Astrocyte (in vitro differentiated cells and primary cell): ENCODE measurements around the gene GGACT. TPM values are rescaled to one million over a fixed set of nuclear protein-coding genes. Genes with fewer than 3 reads are reported as not detected.

ENCODE experiments used
- DNase-seq: peaks from one replicate; pipeline ENCODE4 v3.0.0-alpha.2; 2010; ENCODE audit warnings: low read depth
- FAIRE-seq: peaks from 2 replicates; lab custom pipeline; 2011; peaks lifted over from hg19 to GRCh38; lab: Jason Lieb, UNC
- H2AFZ ChIP-seq: 2 replicates; pipeline ENCODE4 v1.6.0; 2012; ENCODE audit warnings: low read depth, low read length, inconsistent platforms
- H3K27ac ChIP-seq: 2 replicates; pipeline ENCODE4 v1.5.1; 2011; ENCODE audit warnings: low read depth, low read length, inconsistent platforms
- H3K27me3 ChIP-seq: 2 replicates; pipeline ENCODE4 v1.6.0; 2011; ENCODE audit warnings: low read length, inconsistent platforms; ENCODE audit not compliant: insufficient read depth
- H3K36me3 ChIP-seq: 2 replicates; pipeline ENCODE4 v1.5.1; 2011; ENCODE audit warnings: low read length, inconsistent platforms; ENCODE audit not compliant: insufficient read depth
- H3K4me1 ChIP-seq: 2 replicates; pipeline ENCODE4 v1.5.1; 2011; ENCODE audit warnings: low read length, inconsistent platforms; ENCODE audit not compliant: insufficient read depth
- H3K4me2 ChIP-seq: 2 replicates; pipeline ENCODE4 v1.6.0; 2012; ENCODE audit warnings: low read length, inconsistent platforms
- H3K4me3 ChIP-seq: 2 replicates; pipeline ENCODE4 v1.5.1; 2011; ENCODE audit warnings: low read depth, mild to moderate bottlenecking, low read length, inconsistent platforms; ENCODE audit not compliant: insufficient read depth
- H3K79me2 ChIP-seq: 2 replicates; pipeline ENCODE4 v1.6.0; 2012; ENCODE audit warnings: mild to moderate bottlenecking, low read length, inconsistent platforms; ENCODE audit not compliant: insufficient read depth
- H3K9ac ChIP-seq: 2 replicates; pipeline ENCODE4 v1.6.0; 2012; ENCODE audit warnings: mild to moderate bottlenecking, low read length, inconsistent platforms
- H3K9me3 ChIP-seq: 2 replicates; pipeline ENCODE4 v1.5.1; 2012; ENCODE audit warnings: low read depth, mild to moderate bottlenecking, low read length, inconsistent platforms; ENCODE audit not compliant: insufficient read depth
- H4K20me1 ChIP-seq: 2 replicates; pipeline ENCODE4 v1.6.0; 2012; ENCODE audit warnings: low read length, inconsistent platforms; ENCODE audit not compliant: insufficient read depth
- H3K27ac Mint-ChIP-seq: one replicate; pipeline ENCODE4 v1.8.0; 2021; ENCODE audit warnings: mild to moderate bottlenecking, mixed read lengths; ENCODE audit not compliant: unreplicated experiment
- H3K27me3 Mint-ChIP-seq: one replicate; pipeline ENCODE4 v1.8.0; 2021; ENCODE audit warnings: low read depth, mixed read lengths; ENCODE audit not compliant: unreplicated experiment
- H3K36me3 Mint-ChIP-seq: one replicate; pipeline ENCODE4 v1.8.0; 2021; ENCODE audit warnings: low read depth, mixed read lengths; ENCODE audit not compliant: unreplicated experiment
- H3K4me1 Mint-ChIP-seq: one replicate; pipeline ENCODE4 v1.8.0; 2021; ENCODE audit warnings: low read depth, mixed read lengths; ENCODE audit not compliant: unreplicated experiment
- H3K4me3 Mint-ChIP-seq: one replicate; pipeline ENCODE4 v1.8.0; 2021; ENCODE audit warnings: mild to moderate bottlenecking, moderate library complexity, mixed read lengths; ENCODE audit not compliant: unreplicated experiment
- H3K9me3 Mint-ChIP-seq: one replicate; pipeline ENCODE4 v1.8.0; 2021; ENCODE audit warnings: mild to moderate bottlenecking, mixed read lengths; ENCODE audit not compliant: unreplicated experiment
- EZH2 ChIP-seq: IDR thresholded peaks from 2 replicates; pipeline ENCODE4 v1.6.1; 2012; ENCODE audit warnings: mild to moderate bottlenecking, low read length, inconsistent platforms; ENCODE audit not compliant: insufficient read depth
- total RNA-seq: library from RNA; stranded (reverse); gene quantifications from 2 replicates; pipeline ENCODE4 v1.2.1, GENCODE V29; 2021
- TF ChIP-seq, protein P1 (sequence below): IDR thresholded peaks from 2 replicates; pipeline ENCODE4 v1.5.1; 2011; ENCODE audit warnings: low read depth, mild to moderate bottlenecking, inconsistent platforms, low read length, moderate library complexity; ENCODE audit not compliant: insufficient read depth

GGACT gene
- total RNA-seq, 1 donor from 2014 or later = 7.7 TPM

DNA sequence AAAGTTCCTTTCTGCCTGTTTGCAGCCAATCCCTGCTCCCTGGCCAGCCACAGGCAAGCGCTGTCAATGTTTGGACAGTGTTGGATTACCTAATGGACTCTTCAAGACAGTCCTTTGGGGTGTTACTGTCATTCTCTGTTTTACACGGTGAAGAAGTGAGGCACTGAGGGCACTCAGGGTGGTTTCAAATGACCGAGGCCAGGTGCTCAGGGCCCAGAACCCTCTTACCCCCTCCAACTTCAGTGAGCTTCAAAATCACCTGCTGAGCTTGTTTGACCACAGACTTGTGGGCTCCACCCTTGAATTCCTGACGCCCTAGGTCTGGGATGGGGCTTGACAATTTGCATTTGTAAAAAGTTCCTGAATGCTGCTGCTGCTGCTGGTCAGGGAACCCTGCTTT, 97.9 kb downstream of the GGACT start:
- no peak overlapping the region for H3K9ac ChIP-seq

DNA sequence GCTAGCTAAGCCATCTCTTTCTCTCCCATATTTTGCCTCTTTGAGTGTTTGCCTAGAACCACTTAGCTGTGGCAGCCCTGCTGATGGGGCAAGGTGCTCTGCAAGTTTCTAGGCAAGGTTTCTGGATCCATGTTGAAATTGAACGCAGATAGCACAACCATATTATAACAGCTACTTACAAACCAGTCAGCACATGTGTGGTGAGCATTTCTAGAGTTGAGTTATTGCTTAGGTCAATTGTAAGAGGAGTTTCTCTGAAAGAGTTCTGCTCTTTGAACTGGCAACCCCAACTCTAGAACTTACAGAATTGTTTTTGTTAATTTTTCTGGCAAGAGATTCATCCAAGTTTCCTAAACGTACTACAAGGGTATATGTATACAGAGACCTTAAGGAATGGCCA, 103.3 kb downstream of the GGACT start:
- Mint-ChIP-seq H3K36me3 (no peaks in the 10 kb centered on the region), H3K27me3 (no peaks in the 10 kb centered on the region), H3K9me3 (no peaks in the 10 kb centered on the region), H3K4me3 (no peak overlapping the region), H3K4me1 (no peaks in the 10 kb centered on the region), H3K27ac (no peak overlapping the region)
- Histone ChIP-seq H3K36me3 (no peaks in the 10 kb centered on the region), H2AFZ (no peak overlapping the region), H3K4me3 (no peak overlapping the region), H3K4me1 (no peaks in the 10 kb centered on the region), H3K9me3 (no peaks in the 10 kb centered on the region), H3K9ac (no peak overlapping the region), H3K27me3 (no peaks in the 10 kb centered on the region), H3K27ac (no peak overlapping the region), H4K20me1 (no peaks in the 10 kb centered on the region), H3K4me2 (no peak overlapping the region), H3K79me2 (no peaks in the 10 kb centered on the region)
- no peak for DNase-seq
- TF ChIP-seq EZH2 = no peak
- TF ChIP-seq, protein P1, sequence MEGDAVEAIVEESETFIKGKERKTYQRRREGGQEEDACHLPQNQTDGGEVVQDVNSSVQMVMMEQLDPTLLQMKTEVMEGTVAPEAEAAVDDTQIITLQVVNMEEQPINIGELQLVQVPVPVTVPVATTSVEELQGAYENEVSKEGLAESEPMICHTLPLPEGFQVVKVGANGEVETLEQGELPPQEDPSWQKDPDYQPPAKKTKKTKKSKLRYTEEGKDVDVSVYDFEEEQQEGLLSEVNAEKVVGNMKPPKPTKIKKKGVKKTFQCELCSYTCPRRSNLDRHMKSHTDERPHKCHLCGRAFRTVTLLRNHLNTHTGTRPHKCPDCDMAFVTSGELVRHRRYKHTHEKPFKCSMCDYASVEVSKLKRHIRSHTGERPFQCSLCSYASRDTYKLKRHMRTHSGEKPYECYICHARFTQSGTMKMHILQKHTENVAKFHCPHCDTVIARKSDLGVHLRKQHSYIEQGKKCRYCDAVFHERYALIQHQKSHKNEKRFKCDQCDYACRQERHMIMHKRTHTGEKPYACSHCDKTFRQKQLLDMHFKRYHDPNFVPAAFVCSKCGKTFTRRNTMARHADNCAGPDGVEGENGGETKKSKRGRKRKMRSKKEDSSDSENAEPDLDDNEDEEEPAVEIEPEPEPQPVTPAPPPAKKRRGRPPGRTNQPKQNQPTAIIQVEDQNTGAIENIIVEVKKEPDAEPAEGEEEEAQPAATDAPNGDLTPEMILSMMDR = no peak
- no peak for FAIRE-seq

More for the DNA sequence above, 97.9 kb downstream of the GGACT start:
- no peak for TF ChIP-seq EZH2
- TF ChIP-seq, protein P1 = no peak
- peak; percentile 25 for DNase-seq
- Mint-ChIP-seq H3K9me3 (no peaks in the 10 kb centered on the region), H3K27ac (no peak overlapping the region), H3K27me3 (no peaks in the 10 kb centered on the region), H3K4me3 (no peak overlapping the region), H3K4me1 (peaks cover 6% of the 10 kb centered on the region), H3K36me3 (peaks cover 4% of the 10 kb centered on the region)
- Histone ChIP-seq H3K9me3 (no peaks in the 10 kb centered on the region), H4K20me1 (no peaks in the 10 kb centered on the region), H3K4me1 (peaks cover 7% of the 10 kb centered on the region), H3K4me2 (peak overlapping the region; percentile 24), H3K4me3 (no peak overlapping the region), H3K27ac (no peak overlapping the region), H3K36me3 (no peaks in the 10 kb centered on the region), H3K27me3 (no peaks in the 10 kb centered on the region), H2AFZ (no peak overlapping the region), H3K79me2 (no peaks in the 10 kb centered on the region)
- FAIRE-seq = no peak

DNA sequence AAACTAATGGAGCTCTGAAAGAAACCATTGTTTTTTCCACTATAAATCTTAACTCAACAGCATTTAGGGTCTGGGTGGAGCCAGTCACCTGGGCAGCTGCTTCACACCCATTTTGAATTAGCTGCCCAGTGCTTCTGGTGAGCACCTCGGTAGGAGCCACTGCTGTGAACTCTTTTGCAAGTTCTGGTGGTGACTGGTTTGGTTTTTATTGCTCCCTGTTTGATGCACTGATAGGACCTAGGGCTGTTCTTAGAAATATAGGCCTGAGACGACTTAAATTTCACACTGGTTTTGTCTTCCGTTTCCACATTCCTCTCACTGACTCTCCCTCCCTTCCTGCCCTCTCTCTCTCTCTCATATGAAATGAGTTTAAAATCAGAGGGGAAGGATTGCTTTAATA, 103.9 kb downstream of the GGACT start:
- no peaks in the 10 kb centered on the region for H3K4me1 Mint-ChIP-seq
- FAIRE-seq = no peak

More for the DNA sequence above, 103.9 kb downstream of the GGACT start:
- H3K27me3 ChIP-seq = no peaks in the 10 kb centered on the region
- no peak overlapping the region for H3K4me2 ChIP-seq
- Mint-ChIP-seq H3K27me3 (no peaks in the 10 kb centered on the region), H3K4me3 (no peak overlapping the region), H3K9me3 (no peaks in the 10 kb centered on the region), H3K27ac (no peak overlapping the region), H3K36me3 (no peaks in the 10 kb centered on the region)
- H3K9ac ChIP-seq = no peak overlapping the region
- no peaks in the 10 kb centered on the region for H3K9me3 ChIP-seq
- H4K20me1 ChIP-seq = no peaks in the 10 kb centered on the region
- H3K79me2 ChIP-seq = no peaks in the 10 kb centered on the region
- no peak overlapping the region for H3K27ac ChIP-seq
- H3K36me3 ChIP-seq = no peaks in the 10 kb centered on the region
- H3K4me1 ChIP-seq = no peaks in the 10 kb centered on the region
- H2AFZ ChIP-seq = no peak overlapping the region
- DNase-seq = no peak
- H3K4me3 ChIP-seq = no peak overlapping the region
- no peak for TF ChIP-seq EZH2
- TF ChIP-seq, protein P1 = no peak
